SK-N-SH (cell line): ENCODE measurements around the gene TRIM40. TPM values are rescaled to one million over a fixed set of nuclear protein-coding genes. Genes with fewer than 3 reads are reported as not detected.

ENCODE experiments used
- CTCF ChIA-PET: fragments of 300-600, 350-600 bp; formaldehyde crosslinking; extraction: SDS; loops from one replicate; lab custom pipeline; 2021; lab: Yijun Ruan, JAX
- POLR2A ChIA-PET: fragments of 350-600 bp; sonication (Branson Sonifier 250); formaldehyde crosslinking; extraction: SDS; loops from one replicate; lab custom pipeline; 2020; ENCODE audit warnings: antibody characterized with exemption, inconsistent platforms; lab: Yijun Ruan, JAX
- DNase-seq: peaks from one replicate; pipeline ENCODE4 v3.0.0; 2012
- H2AFZ ChIP-seq: fragments of 200-600 bp; sonication (generic); 2 replicates; pipeline ENCODE4 v1.8.1; 2016; ENCODE audit warnings: antibody characterized with exemption, mild to moderate bottlenecking, low read depth
- H3F3A ChIP-seq: fragments of 200-600 bp; sonication (generic); replicated peaks from 2 replicates; pipeline ENCODE3; 2016; ENCODE audit warnings: antibody characterized with exemption, mild to moderate bottlenecking; ENCODE audit not compliant: insufficient read depth
- H3K27ac ChIP-seq, 2 experiments: fragments of 200-500 bp in 1 of 2; fragments of 200-600 bp in 1 of 2; sonication (Bioruptor generic) in 1 of 2; sonication (generic), shearing (Covaris generic) in 1 of 2; 2 replicates each; pipeline versions ENCODE4 v1.5.1 to v1.6.1; 2014 to 2016; ENCODE audit warnings: low read depth in 2 of 2, inconsistent platforms in 1 of 2, low read length in 1 of 2, mild to moderate bottlenecking in 1 of 2, mixed read lengths in 1 of 2
- H3K27me3 ChIP-seq: fragments of 200-600 bp; sonication (generic), shearing (Covaris generic); 2 replicates; pipeline ENCODE4 v1.6.1; 2016; ENCODE audit warnings: mixed run types; ENCODE audit not compliant: insufficient read depth
- H3K36me3 ChIP-seq, 2 experiments: fragments of 200-500 bp in 1 of 2; fragments of 200-600 bp in 1 of 2; sonication (Bioruptor generic) in 1 of 2; sonication (generic) in 1 of 2; replicated peaks in 1 of 2; 2 replicates each; pipeline versions ENCODE3 to v1.5.1; 2014 to 2016; ENCODE audit warnings: low read length in 1 of 2, mild to moderate bottlenecking in 1 of 2; ENCODE audit not compliant: insufficient read depth in 2 of 2, control insufficient read depth in 1 of 2
- H3K4me1 ChIP-seq, 2 experiments: fragments of 200-500 bp in 1 of 2; fragments of 200-600 bp in 1 of 2; sonication (Bioruptor generic) in 1 of 2; sonication (generic), shearing (Covaris generic) in 1 of 2; 2 replicates each; pipeline versions ENCODE4 v1.5.1 to v1.6.1; 2014 to 2016; ENCODE audit warnings: low read depth in 1 of 2, low read length in 1 of 2, mixed run types in 1 of 2; ENCODE audit not compliant: insufficient read depth in 2 of 2, control insufficient read depth in 1 of 2
- H3K4me2 ChIP-seq: fragments of 200-600 bp; sonication (generic), shearing (Covaris generic); 2 replicates; pipeline ENCODE4 v1.6.1; 2017; ENCODE audit warnings: mixed run types
- H3K4me3 ChIP-seq, 2 experiments: fragments of 200-500 bp in 1 of 2; fragments of 200-600 bp in 1 of 2; sonication (Bioruptor generic) in 1 of 2; sonication (generic), shearing (Covaris generic) in 1 of 2; 2 replicates each; pipeline versions ENCODE4 v1.5.1 to v1.8.1; 2014 to 2016; ENCODE audit warnings: low read depth in 2 of 2, inconsistent platforms in 1 of 2, low read length in 1 of 2, mild to moderate bottlenecking in 1 of 2, mixed read lengths in 1 of 2, moderate library complexity in 1 of 2
- H3K79me2 ChIP-seq: fragments of 200-600 bp; sonication (generic); 2 replicates; pipeline ENCODE4 v1.8.1; 2017; ENCODE audit warnings: mild to moderate bottlenecking; ENCODE audit not compliant: insufficient read depth
- H3K9ac ChIP-seq: fragments of 200-600 bp; sonication (generic); 2 replicates; pipeline ENCODE4 v1.6.1; 2017; ENCODE audit warnings: mixed run types
- H3K9me2 ChIP-seq: fragments of 200-600 bp; sonication (generic); 2 replicates; pipeline ENCODE4 v1.6.1; 2017; ENCODE audit warnings: mixed run types
- H3K9me3 ChIP-seq: fragments of 200-600 bp; sonication (generic); 2 replicates; pipeline ENCODE4 v1.6.1; 2017; ENCODE audit warnings: mixed run types, mild to moderate bottlenecking, moderate library complexity
- H4K20me1 ChIP-seq: fragments of 200-600 bp; sonication (generic); 2 replicates; pipeline ENCODE4 v1.6.1; 2017; ENCODE audit warnings: mild to moderate bottlenecking, mixed run types; ENCODE audit not compliant: insufficient read depth
- EP300 ChIP-seq, 2 experiments: IDR thresholded peaks; 2 replicates each; pipeline versions ENCODE4 v1.4.0 to v1.6.1; 2012; ENCODE audit warnings: borderline replicate concordance in 1 of 2, low read depth in 1 of 2, low read length in 1 of 2
- FOXJ3 ChIP-seq: sonication (generic); formaldehyde crosslinking; IDR thresholded peaks from 2 replicates; pipeline ENCODE4 v1.5.1; 2020; ENCODE audit warnings: mild to moderate bottlenecking, missing genetic modification reagents
- NRF1 ChIP-seq: IDR thresholded peaks from 2 replicates; pipeline ENCODE4 v1.6.1; 2012; ENCODE audit warnings: low read depth, mild to moderate bottlenecking, low read length
- RAD21 ChIP-seq: IDR thresholded peaks from 2 replicates; pipeline ENCODE4 v1.6.1; 2012; ENCODE audit warnings: mild to moderate bottlenecking, low read length
- RCOR1 ChIP-seq: fragments of 150-350 bp; IDR thresholded peaks from 2 replicates; pipeline ENCODE4 v1.6.1; 2017; ENCODE audit warnings: antibody characterized with exemption, low read length
- RFX5 ChIP-seq: IDR thresholded peaks from 2 replicates; pipeline ENCODE4 v1.6.1; 2012; ENCODE audit warnings: mild to moderate bottlenecking, improper control_type of control experiment, low read length
- TAF1 ChIP-seq: IDR thresholded peaks from 2 replicates; pipeline ENCODE4 v1.6.1; 2012; ENCODE audit warnings: low read depth, mild to moderate bottlenecking, low read length, moderate library complexity, borderline replicate concordance
- TEAD4 ChIP-seq: IDR thresholded peaks from 2 replicates; pipeline ENCODE4 v1.4.0; 2012; ENCODE audit warnings: mild to moderate bottlenecking, borderline replicate concordance; ENCODE audit not compliant: insufficient read depth
- WGBS: methylation state at CpG from one replicate; pipeline ENCODE4 v1.1.6; 2017; ENCODE audit warnings: low lambda C conversion rate; 5-methylcytosine and 5-hydroxymethylcytosine counted together
- polyA plus RNA-seq, 3 experiments: library from polyadenylated mRNA; depleted of rRNA; stranded (reverse); fragments of >200 nt; gene quantifications; 2 replicates each; pipeline ENCODE4 v1.2.3, GENCODE V29; 2012
- TF ChIP-seq, protein P1 (sequence below): fragments of 200-600 bp; sonication (generic); IDR thresholded peaks from 2 replicates; pipeline ENCODE4 v1.6.1; 2017; ENCODE audit warnings: antibody characterized with exemption, mild to moderate bottlenecking, moderate library complexity
- TF ChIP-seq, protein P2 (sequence below): IDR thresholded peaks from 2 replicates; pipeline ENCODE4 v1.6.1; 2012; ENCODE audit warnings: mild to moderate bottlenecking, low read depth, low read length, moderate library complexity
- TF ChIP-seq, protein P3 (sequence below): fragments of 150-350 bp; IDR thresholded peaks from 2 replicates; pipeline ENCODE4 v1.6.1; 2016; ENCODE audit warnings: mild to moderate bottlenecking, low read depth, low read length
- TF ChIP-seq, protein P4 (sequence below): IDR thresholded peaks from 2 replicates; pipeline ENCODE4; 2012
- TF ChIP-seq, protein P5 (sequence below): fragments of 150-350 bp; IDR thresholded peaks from 2 replicates; pipeline ENCODE4 v1.6.1; 2017; ENCODE audit warnings: antibody characterized with exemption, low read length, low read depth, borderline replicate concordance

Gene TRIM40
- polyA plus RNA-seq, 1 of the 3 experiments (the other 2 are of a cell fraction): not detected

DNA sequence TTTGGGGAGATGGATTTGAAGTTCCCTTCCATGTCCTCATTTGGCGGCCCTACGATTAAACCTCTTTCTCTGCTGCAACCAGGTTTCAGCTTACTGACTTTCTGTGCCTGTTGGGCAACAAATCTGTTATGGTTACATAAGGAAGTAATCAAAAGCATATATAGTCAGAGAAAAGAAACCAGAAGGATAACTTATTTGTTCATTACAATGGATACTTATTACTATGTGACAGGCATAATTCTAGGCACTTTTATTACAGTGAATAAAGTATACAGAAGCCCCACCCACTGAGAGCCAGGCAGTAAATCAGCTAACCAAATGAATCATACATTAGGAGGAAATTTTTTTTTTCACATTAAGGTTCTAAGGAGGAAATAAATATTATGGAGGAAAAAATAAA is 13.4 kb upstream of the TRIM40 start:
- WGBS: 5% methylated on average over 2 of the region's 2 CpGs
- H3K9me2 ChIP-seq: no peaks in the 10 kb centered on the region
- no peaks in the 10 kb centered on the region for H3K9me3 ChIP-seq
- no peak overlapping the region for H3K4me3 ChIP-seq
- H2AFZ ChIP-seq: no peak overlapping the region
- H3K4me2 ChIP-seq: no peak overlapping the region
- H3K36me3 ChIP-seq: no peaks in the 10 kb centered on the region
- peaks cover 47% of the 10 kb centered on the region for H3K27me3 ChIP-seq
- no peaks in the 10 kb centered on the region for H3F3A ChIP-seq
- ChIA-PET CTCF (interaction anchor here (1.6 to 8.0 kb wide), 2 partner anchors 9 to 18 kb away, joined by 7 to 65 read pairs; no protein-coding TSS in a partner anchor), POLR2A (no interaction called here)
- H3K9ac ChIP-seq: no peak overlapping the region
- TF ChIP-seq TAF1 (no peak), FOXJ3 (CRISPR knock-in tag) (no peak), RAD21 (no peak)
- DNase-seq: no peak
- no peaks in the 10 kb centered on the region for H3K4me1 ChIP-seq
- H3K79me2 ChIP-seq: no peaks in the 10 kb centered on the region
- H3K27ac ChIP-seq: no peak overlapping the region
- no peaks in the 10 kb centered on the region for H4K20me1 ChIP-seq

DNA sequence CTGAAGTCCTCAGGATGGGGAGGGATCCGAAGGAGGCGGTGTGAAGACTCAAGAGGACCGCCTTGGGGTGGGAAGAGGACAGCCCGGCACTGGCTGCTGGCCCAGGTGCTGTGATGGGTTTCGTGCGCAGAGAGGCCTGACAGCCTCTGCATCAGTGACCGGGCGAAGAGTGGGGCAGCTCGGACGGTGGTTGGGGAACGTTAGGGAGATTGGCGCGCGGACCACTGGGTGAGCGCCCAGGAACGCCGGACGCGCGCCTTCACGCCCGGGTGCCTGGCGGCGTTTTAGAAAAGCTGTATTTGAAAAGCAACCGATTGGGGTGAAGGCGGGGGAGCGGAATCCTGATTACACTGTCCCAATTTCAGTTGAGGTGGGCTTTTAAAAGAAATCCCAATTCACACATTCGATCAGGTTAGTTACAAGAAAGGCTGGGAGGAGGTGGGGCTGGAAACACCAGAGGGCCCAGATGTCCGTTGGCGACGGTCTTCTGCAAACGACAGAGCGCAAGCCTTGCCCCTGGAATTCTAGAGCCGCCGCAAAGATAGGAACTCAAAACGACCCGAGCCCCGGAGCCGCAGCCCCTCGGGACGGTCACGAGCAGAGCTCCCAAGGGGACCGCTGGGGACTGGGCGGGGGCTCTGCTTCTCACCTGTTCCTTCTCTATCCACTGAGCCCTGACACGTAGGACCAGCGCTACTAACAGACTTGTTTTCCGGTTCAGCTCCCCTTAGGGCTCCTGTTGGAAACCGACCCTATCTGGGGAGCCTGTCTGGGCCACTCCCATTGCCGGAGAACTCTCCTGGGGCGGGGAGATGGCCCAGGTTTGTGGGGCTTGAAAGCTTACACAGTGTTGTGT is 8.5 kb upstream of the TRIM40 start:
- no peak overlapping the region for H2AFZ ChIP-seq
- POLR2A ChIA-PET: no interaction called here
- H3K9me2 ChIP-seq: no peaks in the 10 kb centered on the region
- H3K9ac ChIP-seq: no peak overlapping the region
- H3K4me2 ChIP-seq: no peak overlapping the region; the same call in 1 of the 2 replicates
- no peaks in the 10 kb centered on the region for H3K36me3 ChIP-seq
- H3K4me1 ChIP-seq: no peaks in the 10 kb centered on the region
- H3K9me3 ChIP-seq: no peaks in the 10 kb centered on the region
- no peak for DNase-seq
- CTCF ChIA-PET: interaction anchor here (0.8 to 5.2 kb wide), 4 partner anchors 15 to 91 kb away, joined by 3 to 63 read pairs (median 3); no protein-coding TSS in a partner anchor
- no peak overlapping the region for H3K4me3 ChIP-seq
- H3F3A ChIP-seq: no peaks in the 10 kb centered on the region
- no peaks in the 10 kb centered on the region for H4K20me1 ChIP-seq
- no peak for TF ChIP-seq RCOR1
- TF ChIP-seq TEAD4: no peak
- TF ChIP-seq RAD21: no peak
- TF ChIP-seq, protein P1, sequence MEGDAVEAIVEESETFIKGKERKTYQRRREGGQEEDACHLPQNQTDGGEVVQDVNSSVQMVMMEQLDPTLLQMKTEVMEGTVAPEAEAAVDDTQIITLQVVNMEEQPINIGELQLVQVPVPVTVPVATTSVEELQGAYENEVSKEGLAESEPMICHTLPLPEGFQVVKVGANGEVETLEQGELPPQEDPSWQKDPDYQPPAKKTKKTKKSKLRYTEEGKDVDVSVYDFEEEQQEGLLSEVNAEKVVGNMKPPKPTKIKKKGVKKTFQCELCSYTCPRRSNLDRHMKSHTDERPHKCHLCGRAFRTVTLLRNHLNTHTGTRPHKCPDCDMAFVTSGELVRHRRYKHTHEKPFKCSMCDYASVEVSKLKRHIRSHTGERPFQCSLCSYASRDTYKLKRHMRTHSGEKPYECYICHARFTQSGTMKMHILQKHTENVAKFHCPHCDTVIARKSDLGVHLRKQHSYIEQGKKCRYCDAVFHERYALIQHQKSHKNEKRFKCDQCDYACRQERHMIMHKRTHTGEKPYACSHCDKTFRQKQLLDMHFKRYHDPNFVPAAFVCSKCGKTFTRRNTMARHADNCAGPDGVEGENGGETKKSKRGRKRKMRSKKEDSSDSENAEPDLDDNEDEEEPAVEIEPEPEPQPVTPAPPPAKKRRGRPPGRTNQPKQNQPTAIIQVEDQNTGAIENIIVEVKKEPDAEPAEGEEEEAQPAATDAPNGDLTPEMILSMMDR: no peak
- TF ChIP-seq, protein P2, sequence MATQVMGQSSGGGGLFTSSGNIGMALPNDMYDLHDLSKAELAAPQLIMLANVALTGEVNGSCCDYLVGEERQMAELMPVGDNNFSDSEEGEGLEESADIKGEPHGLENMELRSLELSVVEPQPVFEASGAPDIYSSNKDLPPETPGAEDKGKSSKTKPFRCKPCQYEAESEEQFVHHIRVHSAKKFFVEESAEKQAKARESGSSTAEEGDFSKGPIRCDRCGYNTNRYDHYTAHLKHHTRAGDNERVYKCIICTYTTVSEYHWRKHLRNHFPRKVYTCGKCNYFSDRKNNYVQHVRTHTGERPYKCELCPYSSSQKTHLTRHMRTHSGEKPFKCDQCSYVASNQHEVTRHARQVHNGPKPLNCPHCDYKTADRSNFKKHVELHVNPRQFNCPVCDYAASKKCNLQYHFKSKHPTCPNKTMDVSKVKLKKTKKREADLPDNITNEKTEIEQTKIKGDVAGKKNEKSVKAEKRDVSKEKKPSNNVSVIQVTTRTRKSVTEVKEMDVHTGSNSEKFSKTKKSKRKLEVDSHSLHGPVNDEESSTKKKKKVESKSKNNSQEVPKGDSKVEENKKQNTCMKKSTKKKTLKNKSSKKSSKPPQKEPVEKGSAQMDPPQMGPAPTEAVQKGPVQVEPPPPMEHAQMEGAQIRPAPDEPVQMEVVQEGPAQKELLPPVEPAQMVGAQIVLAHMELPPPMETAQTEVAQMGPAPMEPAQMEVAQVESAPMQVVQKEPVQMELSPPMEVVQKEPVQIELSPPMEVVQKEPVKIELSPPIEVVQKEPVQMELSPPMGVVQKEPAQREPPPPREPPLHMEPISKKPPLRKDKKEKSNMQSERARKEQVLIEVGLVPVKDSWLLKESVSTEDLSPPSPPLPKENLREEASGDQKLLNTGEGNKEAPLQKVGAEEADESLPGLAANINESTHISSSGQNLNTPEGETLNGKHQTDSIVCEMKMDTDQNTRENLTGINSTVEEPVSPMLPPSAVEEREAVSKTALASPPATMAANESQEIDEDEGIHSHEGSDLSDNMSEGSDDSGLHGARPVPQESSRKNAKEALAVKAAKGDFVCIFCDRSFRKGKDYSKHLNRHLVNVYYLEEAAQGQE: no peak
- TF ChIP-seq, protein P3, sequence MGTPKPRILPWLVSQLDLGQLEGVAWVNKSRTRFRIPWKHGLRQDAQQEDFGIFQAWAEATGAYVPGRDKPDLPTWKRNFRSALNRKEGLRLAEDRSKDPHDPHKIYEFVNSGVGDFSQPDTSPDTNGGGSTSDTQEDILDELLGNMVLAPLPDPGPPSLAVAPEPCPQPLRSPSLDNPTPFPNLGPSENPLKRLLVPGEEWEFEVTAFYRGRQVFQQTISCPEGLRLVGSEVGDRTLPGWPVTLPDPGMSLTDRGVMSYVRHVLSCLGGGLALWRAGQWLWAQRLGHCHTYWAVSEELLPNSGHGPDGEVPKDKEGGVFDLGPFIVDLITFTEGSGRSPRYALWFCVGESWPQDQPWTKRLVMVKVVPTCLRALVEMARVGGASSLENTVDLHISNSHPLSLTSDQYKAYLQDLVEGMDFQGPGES: no peak
- TF ChIP-seq, protein P4, sequence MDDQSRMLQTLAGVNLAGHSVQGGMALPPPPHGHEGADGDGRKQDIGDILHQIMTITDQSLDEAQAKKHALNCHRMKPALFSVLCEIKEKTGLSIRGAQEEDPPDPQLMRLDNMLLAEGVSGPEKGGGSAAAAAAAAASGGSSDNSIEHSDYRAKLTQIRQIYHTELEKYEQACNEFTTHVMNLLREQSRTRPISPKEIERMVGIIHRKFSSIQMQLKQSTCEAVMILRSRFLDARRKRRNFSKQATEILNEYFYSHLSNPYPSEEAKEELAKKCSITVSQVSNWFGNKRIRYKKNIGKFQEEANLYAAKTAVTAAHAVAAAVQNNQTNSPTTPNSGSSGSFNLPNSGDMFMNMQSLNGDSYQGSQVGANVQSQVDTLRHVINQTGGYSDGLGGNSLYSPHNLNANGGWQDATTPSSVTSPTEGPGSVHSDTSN: no peak
- TF ChIP-seq, protein P5, sequence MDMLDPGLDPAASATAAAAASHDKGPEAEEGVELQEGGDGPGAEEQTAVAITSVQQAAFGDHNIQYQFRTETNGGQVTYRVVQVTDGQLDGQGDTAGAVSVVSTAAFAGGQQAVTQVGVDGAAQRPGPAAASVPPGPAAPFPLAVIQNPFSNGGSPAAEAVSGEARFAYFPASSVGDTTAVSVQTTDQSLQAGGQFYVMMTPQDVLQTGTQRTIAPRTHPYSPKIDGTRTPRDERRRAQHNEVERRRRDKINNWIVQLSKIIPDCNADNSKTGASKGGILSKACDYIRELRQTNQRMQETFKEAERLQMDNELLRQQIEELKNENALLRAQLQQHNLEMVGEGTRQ: no peak
- TF ChIP-seq RFX5: no peak
- no peak for TF ChIP-seq EP300 (IDR thresholded peaks at IDR 0.05; ENCODE audit: borderline replicate concordance in 1 of 2, low read depth in 1 of 2, low read length in 1 of 2)
- TF ChIP-seq NRF1: no peak
- TF ChIP-seq TAF1: no peak
- H3K27me3 ChIP-seq: peaks cover 87% of the 10 kb centered on the region
- 25% methylated on average over 32 of the region's 50 CpGs for WGBS
- no peaks in the 10 kb centered on the region for H3K79me2 ChIP-seq
- H3K27ac ChIP-seq: no peak overlapping the region
